Measurements from ENCODE around the gene ATRIP.
A peak's percentile ranks its signal among the peaks of the same experiment; 100 is the strongest.

The ATRIP gene

DNA sequence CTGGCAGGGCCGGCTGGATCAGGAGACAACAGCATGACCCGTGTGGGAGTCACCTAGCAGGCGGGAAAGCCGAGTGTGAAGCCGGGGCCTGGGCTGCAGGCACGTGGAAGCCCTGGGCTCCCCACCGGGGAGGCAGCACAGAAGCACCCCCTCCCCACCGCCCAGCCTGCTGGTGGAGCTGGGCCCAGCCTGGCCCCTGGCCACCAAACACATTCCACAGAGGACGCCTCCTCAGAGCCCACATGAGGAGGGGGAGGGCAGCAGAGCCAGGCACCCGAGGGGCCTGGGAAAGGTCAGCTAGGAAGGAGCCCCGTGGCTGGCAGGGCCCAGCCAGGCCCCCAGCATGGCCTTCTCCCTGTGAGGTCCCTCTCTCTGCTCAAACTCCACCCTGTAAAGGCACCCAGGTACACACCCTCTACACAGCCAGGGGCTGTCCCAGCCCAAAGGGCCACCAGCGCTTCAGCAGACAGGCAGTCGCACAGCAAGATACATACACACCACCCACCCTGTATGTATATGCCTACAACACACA is 21.2 kb upstream of the ATRIP start:
- DNase-seq = no peak

GRCh38 chr3:48426401-48426909 is 20.1 kb upstream of the ATRIP start:
- DNase-seq = no peak

DNA sequence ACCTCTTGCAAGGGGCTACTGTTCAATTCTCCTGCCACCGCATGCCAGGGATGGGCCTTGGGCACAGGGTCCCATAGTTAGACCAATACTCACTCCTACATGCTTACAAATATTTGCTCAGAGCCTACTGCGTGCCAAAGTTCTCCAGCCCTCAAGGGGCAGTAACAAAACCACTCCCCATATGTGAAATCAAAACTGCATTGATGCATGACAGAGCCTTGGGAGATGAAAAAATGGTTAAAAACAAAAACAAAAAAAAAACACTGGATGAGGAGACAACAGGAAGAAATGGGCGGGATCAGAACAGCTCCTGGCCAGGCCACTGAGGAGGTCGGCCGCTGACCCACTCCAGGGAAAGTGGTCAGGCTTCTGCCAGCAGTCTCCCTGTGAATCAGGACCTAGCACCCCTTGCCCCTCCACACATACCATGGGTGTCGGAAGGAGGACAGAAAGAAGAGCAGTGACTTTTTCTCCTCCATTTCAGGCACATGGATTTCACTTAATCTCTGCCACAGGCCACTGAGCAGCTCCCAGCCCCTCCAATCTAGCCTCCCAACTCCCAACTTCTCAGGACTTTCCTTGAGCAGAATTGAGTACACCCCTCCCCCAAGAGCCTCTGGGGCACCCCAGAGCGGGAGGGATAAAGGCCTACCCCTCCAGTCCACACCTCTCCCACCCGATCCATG is 19.4 kb upstream of the ATRIP start:
- no peak for DNase-seq

DNA sequence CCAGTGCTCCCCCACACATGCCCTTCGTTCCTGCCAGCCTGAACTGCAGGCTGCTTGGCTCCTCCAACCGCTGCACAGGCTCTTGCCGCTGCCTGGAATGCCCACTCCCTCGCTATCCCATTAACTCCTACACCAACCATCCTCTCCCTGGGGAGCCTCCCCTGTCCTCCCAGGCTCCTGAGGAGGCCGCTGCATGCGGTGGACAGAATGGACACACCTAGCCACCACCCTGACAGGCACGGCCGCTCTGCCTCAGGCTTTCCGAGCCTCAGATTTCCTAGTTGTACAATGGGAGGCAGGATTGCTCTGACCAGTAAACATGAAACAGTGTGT is 18.9 kb upstream of the ATRIP start:
- DNase-seq = no peak

- DNase-seq = no peak
Observed at GRCh38 chr3:48428088-48428571, 18.4 kb upstream of the ATRIP start.

GRCh38 chr3:48428572-48429316 is 17.8 kb upstream of the ATRIP start:
- no peak for DNase-seq

GRCh38 chr3:48429317-48429959 is 17.1 kb upstream of the ATRIP start:
- DNase-seq = no peak

DNA sequence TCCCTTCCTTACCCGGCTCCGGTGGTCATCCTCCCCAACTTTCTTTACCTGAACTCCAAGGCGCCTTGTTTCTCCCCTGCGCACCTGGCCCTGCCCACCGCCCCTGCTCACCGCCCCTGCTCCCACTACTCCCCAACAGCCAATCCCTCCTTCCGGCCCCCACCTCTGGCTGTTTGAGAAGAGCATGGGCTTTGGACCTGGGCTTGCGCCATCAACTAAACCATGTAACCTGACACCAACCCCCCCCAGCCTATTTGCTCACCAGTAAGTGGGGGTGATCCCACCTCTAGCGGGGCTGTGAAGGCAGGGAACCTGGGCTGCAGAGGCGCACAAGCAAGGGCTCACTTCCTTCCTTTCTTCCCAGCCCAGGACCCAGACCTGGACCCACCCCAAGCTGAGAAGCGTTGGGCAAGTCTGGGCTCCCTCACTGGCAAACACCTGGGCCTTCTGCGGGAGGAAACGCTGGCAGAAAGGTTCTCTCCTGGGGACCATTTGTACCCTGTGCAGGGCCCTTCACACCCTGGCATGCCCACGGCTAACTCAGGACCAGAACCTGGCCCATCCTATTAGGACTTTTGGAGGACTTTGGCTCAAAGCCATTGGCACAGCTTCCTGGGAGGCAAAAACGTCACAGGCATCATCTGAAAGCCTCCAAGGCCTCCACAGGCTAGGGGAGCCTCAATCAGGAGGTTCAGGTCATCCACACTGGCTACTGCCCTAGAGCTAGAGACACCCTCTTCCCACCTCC is 16.4 kb upstream of the ATRIP start, which contains the start of gene PLXNB1:
TSS of gene PLXNB1 (minus strand) at position 127 of the 748 bp plus-strand sequence. CDS start 5,475 bp downstream, outside the sequence.
- no peak for DNase-seq

DNA sequence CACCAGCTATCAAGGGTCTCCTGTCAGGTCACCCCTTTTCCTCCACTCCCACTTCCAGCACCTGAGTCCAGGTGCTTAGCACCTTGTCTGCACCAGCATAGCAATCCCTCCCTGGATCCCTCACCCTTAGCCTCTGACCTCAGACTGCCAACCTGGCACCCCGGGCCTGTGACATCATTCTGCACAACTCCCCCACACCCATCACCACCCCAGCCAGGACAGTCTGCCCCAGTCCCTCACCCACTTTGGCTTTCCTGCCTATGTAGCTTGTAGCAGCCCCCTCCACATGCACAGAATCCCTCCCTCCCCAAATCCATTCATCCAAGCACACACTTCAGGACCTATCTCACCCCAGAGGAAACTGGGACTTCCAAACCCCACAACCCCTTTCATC is 15.8 kb upstream of the ATRIP start:
- no peak for DNase-seq

DNA sequence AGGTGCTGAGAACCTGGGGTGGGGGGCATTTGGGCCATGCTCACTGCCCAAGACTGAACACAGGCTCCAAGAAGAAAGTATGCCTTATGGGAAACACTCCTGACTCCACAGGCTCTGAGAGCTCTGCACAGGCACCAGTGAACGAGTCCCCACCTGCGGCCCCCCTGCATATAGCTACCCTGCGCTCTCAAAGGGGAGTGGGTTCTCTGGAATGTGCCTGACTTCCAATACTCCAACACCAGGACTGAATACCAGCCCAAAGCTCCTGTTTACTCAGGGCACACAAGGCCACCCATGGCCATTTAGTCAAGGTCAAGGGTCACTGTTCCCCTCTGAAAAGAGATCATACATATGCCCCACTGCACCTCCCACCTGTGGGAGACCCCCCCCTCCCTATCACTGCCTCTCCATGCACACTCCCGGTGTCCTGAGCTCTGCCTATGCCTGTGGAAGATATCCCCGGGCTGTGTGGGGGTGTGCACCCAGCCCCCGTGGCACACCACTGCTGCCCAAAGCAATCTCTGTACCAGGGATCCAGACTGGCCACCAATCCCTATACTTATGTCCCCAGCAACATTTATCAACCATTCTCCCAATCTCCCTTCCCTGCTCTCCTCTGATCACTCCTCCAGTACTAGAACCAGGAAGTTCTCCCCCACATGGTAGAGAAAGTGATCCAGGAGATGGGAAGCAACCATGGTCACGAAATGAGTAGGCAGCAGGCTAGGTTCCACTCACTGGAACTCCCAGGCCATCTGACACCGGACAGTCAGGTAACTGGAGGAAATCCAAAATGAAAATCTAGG is 15.1 kb upstream of the ATRIP start:
- no peak for DNase-seq

DNA sequence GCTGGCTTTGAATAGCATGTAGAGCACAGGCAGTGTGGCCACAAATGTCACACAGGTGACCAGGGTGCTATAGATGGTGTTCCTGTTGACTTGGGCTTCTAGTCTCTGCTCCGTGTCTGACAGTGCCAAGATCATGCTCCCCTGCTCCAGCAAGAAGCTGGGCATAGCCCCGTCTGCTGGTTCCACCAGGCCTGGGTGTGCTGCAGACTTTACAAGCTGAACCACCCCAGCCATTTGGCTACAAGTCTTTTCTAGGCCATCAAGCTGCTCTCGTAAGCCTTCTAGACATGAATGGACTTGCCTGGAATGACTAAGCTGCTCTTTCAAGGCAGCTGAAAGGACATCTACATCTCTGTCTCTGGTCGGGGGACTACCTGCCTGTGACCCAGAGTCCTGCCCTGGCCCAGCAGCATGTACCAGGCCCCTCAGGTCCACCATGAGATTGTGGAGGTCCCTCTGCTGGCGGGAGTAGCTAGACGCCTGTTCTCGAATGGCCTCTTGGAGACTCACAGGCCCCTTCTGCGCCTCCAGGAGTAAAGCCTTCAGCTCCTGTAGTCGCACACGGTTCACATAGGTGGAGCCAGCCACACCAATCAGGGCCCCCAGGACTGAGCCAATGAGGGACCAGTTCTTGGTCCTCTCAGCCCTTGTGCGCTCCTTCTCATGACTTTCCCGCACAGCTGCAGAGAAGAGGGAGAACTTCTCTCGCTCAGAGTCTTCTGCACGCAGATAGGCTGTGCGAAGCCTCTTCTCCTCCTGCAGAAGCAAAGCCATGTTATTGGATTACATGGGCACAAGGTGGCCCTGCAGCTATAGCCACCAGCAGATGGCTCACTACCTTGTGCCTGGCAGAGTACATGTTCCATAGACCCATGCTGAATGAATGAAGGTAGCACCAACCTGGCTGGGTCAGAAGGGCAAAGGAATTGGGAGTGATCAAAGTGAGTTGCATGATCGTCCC is 13.8 kb upstream of the ATRIP start:
- DNase-seq = no peak

- no peak for DNase-seq
Observed at GRCh38 chr3:48433472-48434118, 12.9 kb upstream of the ATRIP start.

DNA sequence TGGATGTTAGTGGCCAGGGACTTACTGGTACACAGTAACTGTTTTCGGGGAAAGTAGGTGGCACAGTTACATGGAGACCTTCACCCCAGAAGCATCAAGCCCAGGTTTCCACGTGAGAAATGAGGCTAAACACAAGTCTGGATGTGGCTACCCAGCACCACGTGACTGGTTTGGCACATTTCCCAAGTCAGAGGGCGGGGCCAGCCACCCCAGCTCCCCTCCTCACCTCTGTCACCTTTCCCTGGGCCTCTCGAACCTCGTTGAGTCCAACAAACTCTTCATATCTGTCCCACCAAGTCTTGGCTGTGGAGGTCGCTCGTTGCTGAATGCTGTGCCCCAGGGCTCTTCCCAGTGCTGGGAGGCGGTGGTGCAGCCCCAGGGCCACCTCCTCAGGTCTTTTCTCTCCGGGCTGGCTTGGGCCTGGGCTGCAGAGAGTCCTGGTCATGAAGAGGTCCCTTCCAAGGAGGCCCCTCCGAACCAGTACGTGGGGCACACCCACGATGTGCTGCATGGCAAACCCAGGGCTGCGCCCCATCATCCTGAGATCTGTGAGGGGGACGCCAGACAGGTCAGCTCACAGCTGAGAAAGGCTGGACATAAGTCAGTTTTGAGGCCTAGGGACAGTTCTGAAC is 11.8 kb upstream of the ATRIP start:
- DNase-seq = no peak

DNA sequence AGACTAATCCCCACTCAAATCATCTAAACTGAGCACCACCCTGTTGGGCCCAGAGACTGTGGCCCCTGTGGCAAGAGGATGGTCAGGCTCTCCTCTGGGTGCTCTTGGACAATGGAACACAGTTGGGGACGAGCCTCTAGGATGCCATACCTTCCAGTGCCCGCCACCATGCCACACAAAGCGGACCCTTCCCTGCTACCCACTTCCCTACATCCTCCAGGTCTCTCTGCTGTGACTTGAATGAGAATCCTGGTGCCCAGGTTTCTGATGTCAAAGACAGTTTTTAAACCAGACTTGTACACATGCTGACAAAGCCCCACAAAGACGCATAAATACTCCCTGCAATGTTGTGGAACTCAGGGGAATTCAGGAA is 11.3 kb upstream of the ATRIP start:
- no peak for DNase-seq

DNA sequence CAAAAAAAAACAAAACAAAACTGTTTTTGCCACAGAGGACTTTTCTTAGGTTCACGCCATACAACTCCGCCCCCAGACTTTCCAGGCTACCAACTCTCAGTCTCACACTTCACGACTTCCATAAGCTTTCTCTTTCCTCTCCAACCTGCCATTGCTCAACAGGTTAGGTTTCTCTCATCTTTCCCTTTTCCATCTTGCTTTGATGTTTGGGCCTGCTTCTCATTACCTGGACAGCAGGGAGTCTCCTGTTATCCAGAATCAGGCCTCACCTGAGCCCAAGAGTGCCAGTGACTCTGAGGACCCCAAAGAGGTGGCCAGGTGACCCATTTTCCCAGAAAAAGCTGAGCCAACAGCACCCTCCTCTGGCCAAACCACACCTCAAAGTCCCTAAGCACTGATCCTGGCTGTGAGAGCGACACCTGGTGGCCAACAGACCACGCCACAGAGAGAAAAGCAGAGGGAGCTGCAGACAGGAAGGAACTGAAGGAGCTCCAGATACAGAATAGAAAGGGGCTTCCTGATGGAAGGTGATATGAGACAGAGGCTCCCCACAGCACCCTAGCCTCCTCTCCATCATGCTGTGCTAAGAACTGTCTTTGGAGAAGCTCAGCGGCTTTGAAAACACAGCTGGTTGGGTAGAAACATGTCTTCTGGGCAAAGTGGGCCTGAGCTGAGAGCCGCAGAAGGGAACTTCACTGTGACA is 10.6 kb upstream of the ATRIP start:
- DNase-seq = peak; percentile 47 to 61

- no peak for DNase-seq
Observed at GRCh38 chr3:48436477-48436787, 10.1 kb upstream of the ATRIP start.

DNA sequence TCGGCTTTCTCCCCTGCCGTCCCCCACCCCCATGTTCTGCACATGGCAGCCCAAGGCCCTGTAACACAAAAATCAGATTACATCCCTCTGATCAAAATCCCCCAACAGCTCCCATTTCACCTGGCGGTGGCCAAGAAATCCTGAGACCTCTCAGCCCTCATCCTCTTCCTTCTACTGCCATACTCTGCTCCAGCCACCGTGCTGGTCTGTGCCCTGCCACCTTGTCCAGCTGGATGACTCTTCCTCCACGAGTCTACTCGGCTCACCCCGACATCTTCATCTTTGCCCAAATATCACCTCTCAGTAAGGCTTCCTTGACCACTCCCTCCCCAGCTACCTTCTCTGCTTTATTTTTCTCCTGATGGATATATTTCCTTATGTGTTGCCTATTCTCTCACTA is 9.7 kb upstream of the ATRIP start:
- no peak for DNase-seq

DNA sequence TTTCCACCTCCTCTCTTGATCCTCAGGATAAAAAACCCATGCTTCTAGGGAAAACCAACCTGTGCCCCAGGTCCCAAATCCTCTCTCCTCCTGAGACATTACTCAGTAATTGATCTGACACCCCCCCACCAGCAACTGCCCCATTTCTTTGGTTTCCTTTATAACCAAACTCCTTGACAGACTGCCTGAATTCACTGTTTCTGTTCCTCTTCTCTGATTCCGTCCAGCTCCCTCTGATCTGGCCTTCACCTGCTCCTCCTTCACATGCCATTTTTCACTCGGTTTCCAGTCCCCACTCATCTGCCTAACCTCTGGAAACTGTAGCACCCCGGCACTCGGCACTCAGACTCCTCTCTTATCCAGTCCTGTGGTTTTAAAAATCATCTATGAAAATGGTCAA is 8.7 kb upstream of the ATRIP start:
- DNase-seq = no peak
